Cardiac muscle cell (in vitro differentiated cells and primary cell): ENCODE results near the gene FAM204A. TPM values are rescaled to one million over a fixed set of nuclear protein-coding genes. Genes with fewer than 3 reads are reported as not detected.

Source experiments
- DNase-seq, 2 donors: peaks; one replicate each; pipeline versions ENCODE4 v3.0.0 to v3.0.0-alpha.2; 2010 to 2017; ENCODE audit warnings: low read depth in 1 of 2, low spot score in 1 of 2
- H3K27ac ChIP-seq: fragments of 200-600 bp; sonication (generic); 2 replicates; pipeline ENCODE4 v1.5.1; 2016
- H3K27me3 ChIP-seq: fragments of 200-600 bp; sonication (generic); 2 replicates; pipeline ENCODE4 v1.6.0; 2016; ENCODE audit warnings: control low read depth
- H3K36me3 ChIP-seq: fragments of 200-600 bp; sonication (generic); 2 replicates; pipeline ENCODE4 v1.5.1; 2016; ENCODE audit warnings: control low read depth
- H3K4me1 ChIP-seq: fragments of 200-600 bp; sonication (generic); 2 replicates; pipeline ENCODE4 v1.8.1; 2017; ENCODE audit warnings: low read depth, mild to moderate bottlenecking, mixed run types
- H3K4me3 ChIP-seq: fragments of 200-600 bp; sonication (generic); 2 replicates; pipeline ENCODE4 v1.5.1; 2016; ENCODE audit warnings: mild to moderate bottlenecking
- H3K9me3 ChIP-seq: fragments of 200-600 bp; sonication (generic); 2 replicates; pipeline ENCODE4 v1.5.1; 2017; ENCODE audit warnings: low read depth, mild to moderate bottlenecking, control low read depth
- CTCF ChIP-seq: IDR thresholded peaks from 2 replicates; pipeline ENCODE4 v1.5.1; 2012; ENCODE audit warnings: low read depth, mild to moderate bottlenecking, low read length
- polyA plus RNA-seq: library from polyadenylated mRNA; unstranded; fragments of >200 nt; fragmentation: Nextera tagmentation; extraction: Ambion mirVana; gene quantifications from 2 replicates; pipeline ENCODE4 v1.2.1, GENCODE V29; 2016
- total RNA-seq: library from RNA; depleted of rRNA; stranded (reverse); fragments of >200 nt; gene quantifications from 2 replicates; pipeline ENCODE4 v1.2.3, GENCODE V29; 2016

Gene FAM204A
- total and polyA plus RNA-seq, 2 experiments from 2014 or later, result 39.5 to 49.5 TPM

GRCh38 chr10:118315629-118316028, 26.5 kb downstream of the FAM204A start:
- Histone ChIP-seq H3K4me3 (no peak overlapping the region), H3K27ac (no peak overlapping the region), H3K9me3 (no peaks in the 10 kb centered on the region), H3K36me3 (peaks cover under 1% of the 10 kb centered on the region), H3K27me3 (no peaks in the 10 kb centered on the region), H3K4me1 (peaks cover 12% of the 10 kb centered on the region)
- DNase-seq, result no peak
- TF ChIP-seq CTCF, result no peak

- no peak overlapping the region for H3K27ac ChIP-seq
- H3K36me3 ChIP-seq, result peaks cover 3% of the 10 kb centered on the region
Measured at GRCh38 chr10:118314882-118315281, 27.2 kb downstream of the FAM204A start.

GRCh38 chr10:118311505-118311904, 30.6 kb downstream of the FAM204A start:
- no peak for TF ChIP-seq CTCF
- H3K9me3 ChIP-seq, result no peaks in the 10 kb centered on the region
- H3K36me3 ChIP-seq, result peaks cover 8% of the 10 kb centered on the region
- H3K27me3 ChIP-seq, result no peaks in the 10 kb centered on the region
- no peak overlapping the region for H3K4me3 ChIP-seq
- H3K27ac ChIP-seq, result no peak overlapping the region
- no peak for DNase-seq
- peaks cover 12% of the 10 kb centered on the region for H3K4me1 ChIP-seq

More at GRCh38 chr10:118314882-118315281, 27.2 kb downstream of the FAM204A start:
- Histone ChIP-seq H3K4me1 (peaks cover 12% of the 10 kb centered on the region), H3K4me3 (no peak overlapping the region), H3K27me3 (no peaks in the 10 kb centered on the region), H3K9me3 (no peaks in the 10 kb centered on the region)
- DNase-seq, result no peak
- no peak for TF ChIP-seq CTCF

- no peak overlapping the region for H3K4me3 ChIP-seq
- peaks cover 8% of the 10 kb centered on the region for H3K36me3 ChIP-seq
- DNase-seq, result no peak
- no peak overlapping the region for H3K27ac ChIP-seq
- H3K27me3 ChIP-seq, result no peaks in the 10 kb centered on the region
- TF ChIP-seq CTCF, result no peak
- H3K9me3 ChIP-seq, result no peaks in the 10 kb centered on the region
- H3K4me1 ChIP-seq, result peaks cover 12% of the 10 kb centered on the region
Measured at GRCh38 chr10:118310822-118311221, 31.3 kb downstream of the FAM204A start.

GRCh38 chr10:118309911-118310310, 32.2 kb downstream of the FAM204A start:
- Histone ChIP-seq H3K27ac (no peak overlapping the region), H3K9me3 (no peaks in the 10 kb centered on the region), H3K36me3 (peaks cover 8% of the 10 kb centered on the region), H3K4me3 (no peak overlapping the region), H3K27me3 (no peaks in the 10 kb centered on the region), H3K4me1 (peaks cover 7% of the 10 kb centered on the region)
- no peak for DNase-seq
- no peak for TF ChIP-seq CTCF

GRCh38 chr10:118308664-118309063, 33.5 kb downstream of the FAM204A start:
- no peaks in the 10 kb centered on the region for H3K9me3 ChIP-seq
- TF ChIP-seq CTCF, result no peak
- no peaks in the 10 kb centered on the region for H3K4me1 ChIP-seq
- no peak for DNase-seq
- no peaks in the 10 kb centered on the region for H3K27me3 ChIP-seq
- H3K4me3 ChIP-seq, result no peak overlapping the region
- H3K36me3 ChIP-seq, result peaks cover 8% of the 10 kb centered on the region
- no peak overlapping the region for H3K27ac ChIP-seq
